NT2/D1 (cell line): Measurements from ENCODE around the gene AKAP6.
"Not testable (repeated sequence)": the region's sequence is repeated elsewhere in the genome, so short reads cannot be mapped to it uniquely, and the experiment has no call there.

Source experiments
- SUZ12 ChIP-seq: IDR thresholded peaks from 2 replicates; pipeline ENCODE4 v1.6.1; 2011; ENCODE audit not compliant: insufficient read length, insufficient read depth; ENCODE audit errors: extremely low read depth
- YY1 ChIP-seq: IDR thresholded peaks from 2 replicates; pipeline ENCODE4 v1.6.1; 2011; ENCODE audit not compliant: insufficient read length, insufficient read depth
- ZNF274 ChIP-seq: IDR thresholded peaks from 2 replicates; pipeline ENCODE4 v1.6.1; 2011; ENCODE audit warnings: mild to moderate bottlenecking, low read depth, low read length

- TF ChIP-seq YY1, SUZ12, ZNF274: not testable (repeated sequence)
Measured at GRCh38 chr14:32583427-32583826, 254.3 kb downstream of the AKAP6 start.
